KOPT-K1 (cell line): Measurements from ENCODE around the gene MAP3K5.

Source experiments
- H3K27ac ChIP-seq: fragments of 200-600 bp; sonication (generic); 2 replicates; pipeline ENCODE4 v1.5.1; 2016; ENCODE audit warnings: antibody characterized with exemption, mild to moderate bottlenecking, low read depth, low read length; ENCODE audit not compliant: poor library complexity, severe bottlenecking
- H3K36me3 ChIP-seq: fragments of 200-600 bp; sonication (generic); 2 replicates; pipeline ENCODE4 v1.5.1; 2017; ENCODE audit warnings: antibody characterized with exemption, mild to moderate bottlenecking, low read length, moderate library complexity; ENCODE audit not compliant: insufficient read depth
- H3K9me3 ChIP-seq: fragments of 200-600 bp; sonication (generic); 2 replicates; pipeline ENCODE4 v1.5.1; 2017; ENCODE audit warnings: antibody characterized with exemption, low read length, mild to moderate bottlenecking; ENCODE audit not compliant: insufficient read depth, poor library complexity, severe bottlenecking

MAP3K5 gene

DNA sequence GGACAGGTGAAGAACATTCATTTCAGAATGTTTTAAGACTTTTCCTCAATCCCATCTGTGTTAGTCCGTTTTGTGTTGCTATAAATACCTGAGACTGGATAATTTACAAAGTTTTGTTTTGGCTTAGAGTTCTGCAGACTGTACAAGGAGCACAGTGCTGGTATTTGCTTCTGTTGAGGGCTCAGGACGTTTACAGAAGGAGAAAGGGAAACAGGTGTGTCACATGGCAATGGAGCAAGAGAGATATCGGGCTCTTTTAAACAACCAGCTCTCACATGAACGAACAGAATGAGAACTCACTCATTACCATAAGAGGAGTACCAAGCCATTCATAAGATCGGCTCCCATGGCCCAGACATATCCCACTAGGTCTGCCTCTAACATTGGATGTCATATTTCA lies 258.8 kb downstream of the MAP3K5 start:
- Histone ChIP-seq H3K27ac (no peak overlapping the region), H3K36me3 (no peaks in the 10 kb centered on the region), H3K9me3 (no peaks in the 10 kb centered on the region)

DNA sequence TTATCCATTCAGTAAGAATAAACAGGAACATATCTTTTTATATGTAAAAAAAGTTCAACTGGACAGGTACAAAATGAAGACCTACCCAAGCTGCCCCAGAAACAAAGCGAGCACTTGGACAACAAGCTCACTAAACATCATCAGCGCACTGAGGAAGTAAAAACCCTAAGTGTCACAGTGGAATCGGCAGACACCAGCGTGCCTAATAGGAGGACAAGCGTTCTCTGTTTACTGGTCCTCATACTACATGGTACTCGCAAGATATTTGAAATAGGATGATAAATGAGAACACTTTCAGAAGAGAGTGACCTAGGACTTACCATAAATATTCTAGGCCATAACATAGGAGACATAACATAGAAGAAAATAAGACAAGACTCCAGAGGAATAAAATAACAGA lies 260.2 kb downstream of the MAP3K5 start:
- H3K9me3 ChIP-seq = no peaks in the 10 kb centered on the region
- no peak overlapping the region for H3K27ac ChIP-seq
- H3K36me3 ChIP-seq = no peaks in the 10 kb centered on the region

GRCh38 chr6:136529710-136530109 lies 262.6 kb downstream of the MAP3K5 start:
- H3K9me3 ChIP-seq = no peaks in the 10 kb centered on the region
- H3K36me3 ChIP-seq = no peaks in the 10 kb centered on the region
- H3K27ac ChIP-seq = no peak overlapping the region

GRCh38 chr6:136528477-136528876 lies 263.8 kb downstream of the MAP3K5 start:
- Histone ChIP-seq H3K36me3 (no peaks in the 10 kb centered on the region), H3K9me3 (no peaks in the 10 kb centered on the region), H3K27ac (no peak overlapping the region)

GRCh38 chr6:136527831-136528230 lies 264.4 kb downstream of the MAP3K5 start:
- H3K27ac ChIP-seq = no peak overlapping the region
- no peaks in the 10 kb centered on the region for H3K36me3 ChIP-seq
- H3K9me3 ChIP-seq = no peaks in the 10 kb centered on the region

DNA sequence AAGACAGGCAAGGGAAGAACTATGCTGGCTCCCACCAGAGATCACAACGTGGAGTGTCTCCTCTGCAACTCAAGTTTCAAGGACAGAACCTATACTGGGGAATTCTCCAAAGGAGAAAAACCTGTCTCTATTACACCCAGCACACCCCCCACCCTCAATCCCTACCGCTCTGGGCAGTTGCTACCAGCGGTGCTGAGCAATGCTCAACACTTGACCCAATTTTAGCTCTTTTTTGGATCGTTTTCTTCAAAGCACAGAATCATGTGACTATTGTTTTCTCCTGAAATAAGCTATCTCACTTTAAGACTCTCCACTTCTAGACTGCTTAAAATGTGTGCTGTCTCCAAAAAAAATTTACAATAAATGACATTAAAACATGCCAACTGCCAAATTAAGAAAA lies 265.3 kb downstream of the MAP3K5 start:
- Histone ChIP-seq H3K9me3 (no peaks in the 10 kb centered on the region), H3K27ac (no peak overlapping the region), H3K36me3 (no peaks in the 10 kb centered on the region)

GRCh38 chr6:136526196-136526930 lies 265.9 kb downstream of the MAP3K5 start:
- H3K36me3 ChIP-seq = no peaks in the 10 kb centered on the region
- H3K27ac ChIP-seq = no peak overlapping the region
- H3K9me3 ChIP-seq = no peaks in the 10 kb centered on the region

GRCh38 chr6:136525586-136526195 lies 266.6 kb downstream of the MAP3K5 start:
- Histone ChIP-seq H3K9me3 (no peaks in the 10 kb centered on the region), H3K36me3 (no peaks in the 10 kb centered on the region), H3K27ac (no peak overlapping the region)

- H3K36me3 ChIP-seq = no peaks in the 10 kb centered on the region
- no peak overlapping the region for H3K27ac ChIP-seq
- no peaks in the 10 kb centered on the region for H3K9me3 ChIP-seq
Measured at GRCh38 chr6:136524936-136525413, 267.3 kb downstream of the MAP3K5 start.

DNA sequence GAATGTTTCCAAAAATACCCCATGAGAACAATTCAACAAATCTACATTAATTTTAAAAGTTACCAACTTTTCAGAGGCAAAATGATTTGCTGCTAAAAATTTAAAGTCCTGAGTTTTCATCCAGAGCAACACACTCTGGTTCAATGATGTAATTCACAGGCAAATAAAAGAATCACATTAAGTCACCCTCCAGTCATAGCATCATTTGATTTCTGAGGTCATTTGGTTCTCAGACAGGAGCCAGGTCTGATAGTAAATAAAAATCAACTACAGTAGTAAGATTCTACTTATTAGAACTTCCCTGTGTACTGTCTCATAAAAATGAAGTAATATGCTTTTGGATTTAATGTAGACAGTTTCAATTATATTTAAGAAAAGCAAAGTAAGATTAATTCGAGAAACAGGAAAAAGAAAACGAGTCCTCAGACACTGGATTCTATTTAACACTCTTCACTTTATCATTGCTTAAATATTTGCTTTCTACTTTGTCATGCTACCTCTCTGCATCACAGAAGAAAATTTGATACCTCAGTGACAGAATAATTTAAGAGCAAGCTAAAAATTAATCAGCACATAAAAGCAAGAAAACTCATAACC lies 267.8 kb downstream of the MAP3K5 start:
- H3K9me3 ChIP-seq = no peaks in the 10 kb centered on the region
- no peaks in the 10 kb centered on the region for H3K36me3 ChIP-seq
- no peak overlapping the region for H3K27ac ChIP-seq

DNA sequence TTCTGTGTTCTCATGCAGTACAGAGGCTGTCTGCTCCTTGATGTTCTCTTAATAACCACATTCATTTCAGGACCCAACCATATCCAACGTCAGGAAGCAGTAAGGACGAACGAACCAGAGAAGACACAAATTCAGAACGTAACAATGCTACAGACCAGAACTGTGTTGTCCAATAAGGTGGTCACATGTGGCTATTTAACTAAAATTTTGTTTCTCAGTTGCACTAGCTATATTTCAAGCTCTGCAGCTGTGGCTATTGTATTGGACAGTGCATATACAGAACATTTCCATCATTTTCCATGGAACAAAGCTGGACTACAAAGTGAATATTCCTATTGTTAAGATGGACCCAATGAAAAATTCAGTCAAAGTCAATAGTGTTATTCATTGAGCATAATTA lies 269.1 kb downstream of the MAP3K5 start:
- H3K9me3 ChIP-seq = no peaks in the 10 kb centered on the region
- H3K27ac ChIP-seq = no peak overlapping the region
- no peaks in the 10 kb centered on the region for H3K36me3 ChIP-seq

DNA sequence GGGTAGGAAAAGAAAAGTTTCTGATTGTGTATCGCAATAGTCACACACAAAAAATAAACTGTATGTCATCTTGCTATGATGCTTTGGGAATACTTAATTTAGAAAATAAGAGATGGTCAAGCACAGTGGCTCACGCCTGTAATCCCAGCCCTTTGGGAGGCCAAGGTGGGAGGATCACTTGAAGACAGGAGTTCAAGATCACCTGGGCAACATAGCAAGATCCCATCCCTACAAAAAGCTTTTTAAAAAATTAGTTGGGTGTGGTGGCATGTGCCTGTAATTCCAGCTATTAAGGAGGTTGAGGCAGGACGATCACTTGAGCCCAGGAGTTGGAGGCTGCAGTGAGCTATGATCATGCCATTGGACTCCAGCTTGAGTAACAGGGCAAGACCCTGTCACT lies 269.6 kb downstream of the MAP3K5 start:
- H3K27ac ChIP-seq = no peak overlapping the region
- H3K9me3 ChIP-seq = no peaks in the 10 kb centered on the region
- H3K36me3 ChIP-seq = no peaks in the 10 kb centered on the region

DNA sequence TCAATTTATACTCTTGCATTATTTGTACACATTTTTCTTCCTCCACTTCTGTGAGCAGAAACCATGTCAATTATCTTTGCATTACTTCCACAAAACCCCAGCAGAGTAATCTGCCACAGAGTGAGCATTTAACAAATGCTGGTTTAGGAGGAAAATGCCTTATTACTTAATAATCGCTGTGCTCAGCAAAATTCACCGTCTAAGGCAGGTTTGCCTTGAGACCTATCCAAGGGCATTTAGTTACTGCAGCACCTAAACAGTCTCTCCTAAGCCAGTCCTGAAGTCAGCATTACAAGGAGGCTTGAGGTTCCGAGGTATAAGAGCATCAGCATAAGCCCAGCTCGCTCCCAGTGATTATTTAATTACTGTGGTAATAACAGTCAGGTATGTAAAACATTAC lies 270.4 kb downstream of the MAP3K5 start:
- Histone ChIP-seq H3K27ac (no peak overlapping the region), H3K9me3 (no peaks in the 10 kb centered on the region), H3K36me3 (no peaks in the 10 kb centered on the region)

- no peaks in the 10 kb centered on the region for H3K9me3 ChIP-seq
- H3K36me3 ChIP-seq = no peaks in the 10 kb centered on the region
- H3K27ac ChIP-seq = no peak overlapping the region
Measured at GRCh38 chr6:136521427-136521826, 270.9 kb downstream of the MAP3K5 start.

DNA sequence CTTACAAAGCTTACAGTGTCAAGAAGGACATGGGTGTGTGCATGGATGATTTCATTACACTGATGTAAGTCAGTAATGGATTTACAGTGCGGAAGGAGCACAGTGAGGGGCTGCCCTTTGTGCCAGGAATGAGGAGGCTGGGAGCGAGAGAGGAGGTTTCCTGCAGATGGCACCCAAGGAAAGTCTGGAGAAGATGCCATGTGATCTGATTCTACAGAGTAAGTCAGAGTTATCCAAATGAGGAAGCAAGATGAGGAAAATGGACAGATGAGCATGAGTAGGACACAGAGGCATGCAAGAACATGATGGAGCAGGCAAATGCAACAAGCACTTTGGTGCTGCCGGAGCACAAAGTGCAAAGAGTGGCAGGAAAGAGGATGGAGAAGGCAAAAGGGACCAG lies 271.8 kb downstream of the MAP3K5 start:
- H3K27ac ChIP-seq = no peak overlapping the region
- no peaks in the 10 kb centered on the region for H3K36me3 ChIP-seq
- H3K9me3 ChIP-seq = no peaks in the 10 kb centered on the region

GRCh38 chr6:136517582-136517981 lies 274.7 kb downstream of the MAP3K5 start:
- Histone ChIP-seq H3K9me3 (no peaks in the 10 kb centered on the region), H3K27ac (no peak overlapping the region), H3K36me3 (no peaks in the 10 kb centered on the region)
